HG03575 (cell line): ENCODE data around the gene ATRNL1.
"Not testable (repeated sequence)": the region's sequence is repeated elsewhere in the genome, so short reads cannot be mapped to it uniquely, and the experiment has no call there.

ENCODE experiments used
- ATAC-seq: cut with Tn5 transposase; IDR thresholded peaks from one replicate; pipeline ENCODE4 v1.9.1; 2021; ENCODE audit not compliant: unreplicated experiment, insufficient number of reproducible peaks, low FRiP score; ENCODE audit errors: extremely low read depth

Gene ATRNL1

GRCh38 chr10:115790220-115790619 lies 697.1 kb downstream of the ATRNL1 start:
- no peak for ATAC-seq

DNA sequence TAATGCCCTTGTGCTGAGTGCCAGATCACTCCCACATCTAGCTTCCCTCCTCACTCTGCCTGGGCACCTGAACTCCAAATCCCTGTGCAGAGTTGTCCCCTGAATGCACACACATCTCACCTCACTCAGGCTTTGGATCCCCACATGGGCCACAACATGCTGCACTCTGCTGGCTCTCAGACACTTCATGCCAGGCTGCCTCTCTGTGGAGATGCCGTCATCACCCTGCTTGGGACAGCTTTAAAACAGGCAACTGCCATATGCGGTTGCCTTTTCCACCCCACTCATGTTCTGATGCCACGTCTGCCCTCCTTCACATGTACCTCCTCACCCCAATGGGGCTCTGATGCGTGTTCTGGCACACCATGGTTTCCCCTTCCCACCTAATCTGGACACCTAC lies 702.8 kb downstream of the ATRNL1 start:
- ATAC-seq: no peak

GRCh38 chr10:115801457-115801856 lies 708.3 kb downstream of the ATRNL1 start:
- no peak for ATAC-seq

DNA sequence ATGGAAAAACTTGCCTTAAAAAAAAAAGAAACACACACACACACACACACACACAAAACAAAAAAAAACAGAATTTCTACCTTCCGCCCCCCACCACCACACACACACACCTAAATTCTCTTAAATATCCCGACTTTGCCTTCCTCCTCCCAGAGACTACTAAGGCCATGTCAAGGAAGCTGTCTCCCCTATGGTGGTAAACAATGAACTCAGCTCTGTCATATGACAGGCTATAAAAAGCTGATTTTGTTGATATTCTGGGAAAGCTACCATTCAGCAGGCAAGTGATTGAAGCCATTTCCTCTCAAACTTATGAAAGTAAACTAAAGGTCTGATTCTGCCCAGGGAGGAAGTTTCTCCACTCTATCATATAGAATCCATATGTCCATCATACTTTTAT lies 708.8 kb downstream of the ATRNL1 start:
- no peak for ATAC-seq

GRCh38 chr10:115802911-115803310 lies 709.7 kb downstream of the ATRNL1 start:
- ATAC-seq: no peak

- no peak for ATAC-seq
Measured at GRCh38 chr10:115814542-115814941, 721.4 kb downstream of the ATRNL1 start.

- ATAC-seq: no peak
Measured at GRCh38 chr10:115818012-115818411, 724.8 kb downstream of the ATRNL1 start.

- ATAC-seq: no peak
Measured at GRCh38 chr10:115826396-115826795, 733.2 kb downstream of the ATRNL1 start.

- no peak for ATAC-seq
Measured at GRCh38 chr10:115827231-115828009, 734.3 kb downstream of the ATRNL1 start.

DNA sequence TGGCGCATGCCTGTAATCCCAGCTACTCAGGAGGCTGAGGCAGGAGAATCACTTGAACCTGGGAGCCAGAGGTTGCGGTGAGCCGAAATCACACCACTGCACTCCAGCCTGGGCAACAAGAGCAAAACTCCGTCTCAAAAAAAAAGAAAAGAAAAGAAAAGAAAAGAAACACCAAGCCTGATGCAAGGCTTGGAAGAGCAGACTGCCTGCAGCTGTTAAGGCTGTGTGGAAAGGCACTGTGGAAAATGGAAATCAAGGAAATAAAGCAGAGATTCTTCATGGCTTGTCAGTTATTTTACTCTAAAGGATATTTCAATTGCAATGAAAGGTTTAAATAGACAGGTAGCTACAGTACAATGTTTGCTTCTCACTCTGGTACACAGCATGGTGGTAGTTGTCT lies 735.0 kb downstream of the ATRNL1 start:
- not testable (repeated sequence) for ATAC-seq

GRCh38 chr10:115829521-115830205 lies 736.5 kb downstream of the ATRNL1 start:
- ATAC-seq: no peak

GRCh38 chr10:115830265-115830970 lies 737.3 kb downstream of the ATRNL1 start:
- no peak for ATAC-seq

DNA sequence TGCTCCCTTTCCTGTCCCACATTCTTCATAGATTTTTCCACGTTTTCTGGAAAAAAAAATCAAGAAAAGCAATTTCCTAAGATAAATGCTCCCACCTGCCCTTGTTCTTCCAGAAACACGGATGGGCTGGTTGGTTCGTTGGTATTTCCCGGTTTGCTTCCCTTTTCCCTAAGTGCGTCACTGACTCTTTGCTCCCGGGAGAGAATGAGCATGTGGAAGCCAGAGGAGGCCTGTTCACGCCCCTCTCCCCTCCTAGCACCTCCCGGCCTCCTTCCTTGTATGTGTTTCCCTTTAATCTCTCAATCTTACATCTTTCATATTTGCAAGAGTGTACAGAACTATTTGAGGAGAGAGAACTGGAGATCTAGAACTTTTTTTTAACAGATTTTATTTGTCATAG lies 737.9 kb downstream of the ATRNL1 start:
- no peak for ATAC-seq

GRCh38 chr10:115833119-115833518 lies 740.0 kb downstream of the ATRNL1 start:
- ATAC-seq: no peak

- no peak for ATAC-seq
Measured at GRCh38 chr10:115844591-115844990, 751.4 kb downstream of the ATRNL1 start.

- ATAC-seq: no peak
Measured at GRCh38 chr10:115845921-115846320, 752.8 kb downstream of the ATRNL1 start.

DNA sequence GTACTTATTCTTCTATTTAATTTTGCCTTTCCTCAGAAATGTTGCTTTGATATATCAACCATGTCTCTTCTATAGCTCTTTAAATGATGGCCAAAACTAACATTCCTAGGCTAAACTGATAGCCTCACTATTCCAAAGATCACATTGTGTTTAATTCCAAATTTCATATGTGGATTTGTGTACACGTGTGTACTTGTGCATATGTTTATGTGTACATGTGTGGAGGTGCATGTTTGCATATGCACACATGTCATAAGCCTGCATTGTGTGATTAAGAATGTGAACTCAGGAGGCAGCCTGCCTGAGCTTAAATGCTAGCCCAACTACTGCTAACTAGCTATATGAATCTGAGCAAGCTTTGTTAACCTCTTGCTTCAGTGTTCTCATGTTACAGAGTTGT lies 753.4 kb downstream of the ATRNL1 start:
- no peak for ATAC-seq

- no peak for ATAC-seq
Measured at GRCh38 chr10:115849197-115849596, 756.0 kb downstream of the ATRNL1 start.

DNA sequence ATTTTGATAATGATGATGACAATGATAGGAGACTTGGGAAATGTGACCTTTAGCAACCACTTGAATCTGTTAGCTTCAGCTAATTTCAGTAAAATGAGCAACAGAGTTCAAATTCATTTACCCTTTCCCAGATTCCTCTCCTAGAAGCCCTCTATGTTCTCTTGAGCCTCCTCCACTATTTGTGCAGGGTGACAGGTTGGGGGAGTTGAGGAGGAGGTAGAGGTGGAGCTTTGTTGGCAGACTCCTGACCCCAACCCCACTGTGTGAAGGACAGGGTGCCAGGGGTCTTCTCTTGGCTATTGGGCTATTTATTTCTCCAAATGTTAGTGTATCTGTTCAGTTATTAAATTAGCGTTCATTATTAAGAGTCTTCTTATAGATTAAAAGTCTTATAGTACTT lies 757.5 kb downstream of the ATRNL1 start:
- no peak for ATAC-seq

DNA sequence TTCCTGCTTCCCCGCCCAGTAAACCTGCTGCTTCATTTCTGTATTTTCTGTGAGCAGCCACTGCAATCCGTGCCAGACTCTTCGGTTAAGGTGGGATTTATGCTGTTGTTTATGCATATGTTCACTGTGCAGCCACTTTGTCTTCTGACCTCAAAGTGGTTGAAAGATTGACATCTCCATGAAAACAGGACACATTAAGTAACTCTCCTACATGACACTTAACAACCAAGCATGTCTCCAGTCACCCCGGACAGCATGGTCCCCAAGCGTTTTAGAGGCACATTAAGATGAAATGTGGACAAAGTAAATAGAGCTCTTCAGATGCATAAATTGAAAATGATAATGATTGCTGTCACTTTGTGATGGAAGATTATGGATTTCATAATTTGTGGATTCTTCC lies 758.5 kb downstream of the ATRNL1 start:
- no peak for ATAC-seq
